HG02852 (cell line): ENCODE results near the gene CHST6.
"Not testable (repeated sequence)": the region's sequence is repeated elsewhere in the genome, so short reads cannot be mapped to it uniquely, and the experiment has no call there.

Experiments
- ATAC-seq: cut with Tn5 transposase; IDR thresholded peaks from one replicate; pipeline ENCODE4 v1.9.1; 2021; ENCODE audit warnings: mild to moderate bottlenecking, moderate library complexity; ENCODE audit not compliant: unreplicated experiment

Gene CHST6

GRCh38 chr16:75495076-75495674, at the start of gene CHST6:
TSS of gene CHST6 (minus strand) at chr16:75495441. CDS start at chr16:75479828, 15,613 bp downstream.
- peak; percentile 72 for ATAC-seq

- ATAC-seq, result not testable (repeated sequence)
Observed at GRCh38 chr16:75542462-75542861, 47.2 kb upstream of the CHST6 start.

DNA sequence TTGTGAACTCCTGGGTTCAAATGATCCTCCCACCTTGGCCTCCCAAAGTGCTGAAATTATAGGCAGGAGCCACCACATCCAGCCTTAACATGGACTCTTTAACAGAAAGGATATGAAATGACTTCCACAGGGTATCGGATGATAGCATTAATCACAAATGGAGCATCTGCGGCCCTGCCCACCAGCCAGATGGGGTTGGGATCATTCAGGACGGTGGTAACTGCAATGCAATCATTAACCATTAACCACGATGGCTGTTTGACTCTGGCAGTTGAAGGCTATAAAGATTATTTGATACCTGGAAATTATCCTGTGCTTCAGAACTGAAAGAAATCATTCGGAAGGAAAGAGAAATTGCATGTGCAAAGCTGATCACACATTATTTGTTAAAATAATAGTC, 46.0 kb upstream of the CHST6 start:
- no peak for ATAC-seq

GRCh38 chr16:75538882-75539565, 43.8 kb upstream of the CHST6 start:
- ATAC-seq, result not testable (repeated sequence)

DNA sequence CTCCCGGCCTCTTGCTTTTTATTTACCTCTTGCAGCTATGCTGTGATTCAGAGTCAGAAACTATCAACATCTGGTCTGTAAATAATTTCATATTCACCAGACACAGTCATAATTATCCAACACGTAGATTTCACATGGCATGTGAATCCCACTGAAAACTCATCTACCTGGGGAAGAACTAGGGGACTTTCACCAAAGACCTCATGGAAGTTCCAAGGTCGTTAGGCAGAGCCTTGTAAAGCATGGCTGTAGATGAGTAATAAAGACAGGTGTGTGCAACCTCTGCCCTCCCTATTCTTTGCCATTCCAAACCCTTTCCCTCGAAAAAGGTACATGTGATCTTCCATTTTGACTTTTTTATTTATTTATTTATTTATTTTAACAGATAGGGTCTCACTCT, 42.5 kb upstream of the CHST6 start:
- ATAC-seq, result no peak

- ATAC-seq, result no peak
Observed at GRCh38 chr16:75535901-75536300, 40.7 kb upstream of the CHST6 start, which contains the start of gene CHST5. TSS of gene CHST5 (minus strand) at chr16:75536108. CDS start at chr16:75530384, 5,724 bp downstream.

GRCh38 chr16:75535211-75535843, 40.1 kb upstream of the CHST6 start:
- no peak for ATAC-seq

- ATAC-seq, result no peak
Observed at GRCh38 chr16:75534560-75535205, 39.4 kb upstream of the CHST6 start.

DNA sequence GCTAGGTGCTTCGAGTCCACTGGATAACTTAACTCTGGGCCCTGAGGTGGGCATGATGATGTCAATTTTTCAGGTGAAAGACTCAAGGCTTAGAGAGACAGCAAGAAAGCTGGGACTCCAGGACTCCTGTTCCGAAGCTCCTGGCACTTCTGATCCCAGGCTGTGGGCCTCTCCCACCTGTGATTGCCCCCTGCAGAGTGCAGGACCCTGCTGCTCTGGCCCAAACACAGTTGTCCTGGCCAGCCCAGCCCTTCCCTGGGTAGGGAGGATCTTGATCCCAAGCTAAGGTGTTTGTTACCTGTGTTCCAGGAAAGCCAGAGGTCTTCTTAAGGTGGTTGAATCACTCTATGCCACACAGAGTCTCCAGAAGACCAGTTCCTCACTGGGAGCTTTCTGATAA, 37.5 kb upstream of the CHST6 start:
- no peak for ATAC-seq

DNA sequence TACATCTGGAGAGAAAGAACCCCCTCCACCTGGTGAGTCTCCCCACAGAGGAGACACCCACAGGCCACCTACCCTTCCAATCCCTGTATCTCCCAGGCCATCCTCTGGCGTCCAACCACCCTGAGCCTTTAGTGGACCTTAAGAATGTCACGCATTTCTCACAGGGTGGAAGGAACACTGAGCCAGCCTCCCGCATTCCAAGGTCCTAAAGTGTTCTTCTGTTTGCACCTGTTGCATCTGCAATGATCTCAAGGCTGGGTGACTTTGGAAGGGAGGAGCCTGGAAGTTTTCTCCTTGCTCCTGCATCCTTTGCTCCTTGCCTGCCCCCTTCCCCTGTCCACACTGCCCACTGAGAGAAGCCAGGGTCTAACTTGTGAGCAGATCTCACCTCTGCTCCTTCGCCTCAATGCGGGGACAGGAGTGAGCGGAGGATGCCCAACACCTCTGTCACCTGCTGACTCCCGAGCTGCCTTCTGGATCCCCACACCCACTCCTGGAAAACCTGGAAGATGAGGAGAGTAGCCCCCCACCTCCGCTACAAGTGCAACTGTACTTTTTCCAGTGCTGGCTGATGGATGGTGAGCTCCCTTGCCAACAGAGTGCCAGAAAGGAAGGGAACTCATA, 37.0 kb upstream of the CHST6 start:
- ATAC-seq, result no peak

- no peak for ATAC-seq
Observed at GRCh38 chr16:75529959-75530358, 34.7 kb upstream of the CHST6 start.

DNA sequence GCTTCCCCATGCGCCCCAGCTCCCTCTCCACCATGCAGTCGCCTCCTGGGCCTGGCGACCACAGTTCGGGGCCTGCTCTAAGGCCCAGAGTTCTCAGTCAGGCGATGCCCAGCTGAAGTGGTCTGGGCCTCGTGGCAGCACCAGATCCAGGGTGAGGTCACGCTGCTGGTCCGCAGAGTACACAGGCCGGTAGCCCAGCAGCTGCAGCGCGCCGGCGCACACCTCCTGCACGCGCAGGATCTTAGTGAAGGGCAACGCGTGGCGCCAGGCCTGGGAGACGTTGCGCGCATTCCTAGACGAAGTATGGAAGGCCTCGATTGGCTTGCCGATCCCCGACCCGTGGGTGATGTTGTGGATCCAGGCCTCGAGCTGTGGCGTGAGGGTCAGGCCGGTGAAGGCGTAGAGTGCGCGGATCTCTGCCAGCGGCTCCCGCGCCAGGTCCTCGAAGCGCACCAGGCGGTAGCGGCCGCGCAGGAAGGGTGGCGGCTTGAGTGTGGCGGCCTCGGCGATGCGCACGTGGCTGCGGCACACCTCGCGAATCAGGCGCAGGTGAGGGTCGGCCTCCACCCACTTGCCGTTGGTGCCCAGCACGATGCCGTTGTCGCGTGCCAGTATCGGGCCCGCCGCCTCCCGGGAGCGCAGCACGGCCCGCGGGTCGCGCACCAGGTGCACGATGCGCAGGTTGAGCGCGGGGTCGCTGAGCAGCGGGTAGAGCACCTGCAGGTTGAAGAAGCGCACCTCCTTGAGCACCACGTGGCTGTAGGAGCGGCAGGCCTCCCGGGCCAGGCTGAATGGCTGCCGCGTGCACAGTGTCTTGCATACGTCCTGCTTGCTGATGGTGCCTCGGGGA, 34.0 kb upstream of the CHST6 start:
- no peak for ATAC-seq

GRCh38 chr16:75527825-75528299, 32.6 kb upstream of the CHST6 start:
- ATAC-seq, result no peak

GRCh38 chr16:75526032-75526790, 31.0 kb upstream of the CHST6 start:
- no peak for ATAC-seq

- ATAC-seq, result no peak
Observed at GRCh38 chr16:75519175-75519574, 23.9 kb upstream of the CHST6 start.

- ATAC-seq, result peak; percentile 28
Observed at GRCh38 chr16:75516189-75516966, 21.1 kb upstream of the CHST6 start.

DNA sequence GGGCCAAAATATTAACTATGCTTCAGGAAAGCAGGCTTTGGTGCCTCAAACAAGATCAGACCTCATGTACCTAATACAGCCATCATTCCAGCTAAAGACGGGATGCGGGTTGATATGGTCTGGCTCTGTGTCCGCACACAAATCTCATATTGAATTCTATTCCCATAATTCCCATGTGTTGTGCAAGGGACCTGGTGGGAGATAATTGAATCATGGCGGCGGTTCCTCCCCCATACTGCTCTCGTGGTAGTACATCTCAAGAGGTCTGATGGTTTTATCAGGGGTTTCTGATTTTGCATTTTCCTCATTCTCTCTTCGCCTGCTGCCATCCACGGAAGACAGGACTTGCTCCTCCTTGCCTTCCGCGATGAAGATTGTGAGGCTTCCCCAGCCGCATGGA, 19.1 kb upstream of the CHST6 start:
- ATAC-seq, result no peak

DNA sequence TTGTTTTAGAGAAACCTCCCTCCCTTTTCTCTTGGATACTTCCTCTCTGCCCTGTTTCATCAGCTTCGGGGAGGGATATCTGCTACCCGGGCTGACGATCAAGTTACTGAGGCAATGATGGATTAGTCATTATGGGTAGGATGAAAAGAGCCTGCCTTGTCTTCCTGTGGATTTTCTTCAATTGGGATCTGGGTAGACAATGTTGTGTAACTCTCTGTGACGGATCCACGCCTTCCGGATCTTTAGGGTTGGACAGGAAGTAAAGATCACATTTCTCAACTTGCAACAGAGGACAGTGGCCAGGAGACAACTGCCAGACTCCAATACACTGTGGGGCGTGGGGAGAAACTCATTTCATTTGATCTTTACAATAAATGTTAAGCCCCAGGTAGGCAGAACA, 11.3 kb upstream of the CHST6 start:
- ATAC-seq, result no peak

GRCh38 chr16:75506107-75506506, 10.9 kb upstream of the CHST6 start:
- no peak for ATAC-seq
